ES-I3 (cell line): ENCODE measurements around the gene SPEG.
A peak's percentile ranks its signal among the peaks of the same experiment; 100 is the strongest.

Source experiments
- H3K36me3 ChIP-seq: 2 replicates; pipeline ENCODE4 v1.6.1; 2013; ENCODE audit warnings: mild to moderate bottlenecking, low read length, control low read depth, moderate library complexity; ENCODE audit not compliant: insufficient read depth
- H3K4me1 ChIP-seq: 2 replicates; pipeline ENCODE4 v1.6.1; 2013; ENCODE audit warnings: mild to moderate bottlenecking, control low read depth, low read length; ENCODE audit not compliant: insufficient read depth
- H3K9ac ChIP-seq: 2 replicates; pipeline ENCODE4 v1.6.1; 2013; ENCODE audit warnings: low read depth, mild to moderate bottlenecking, low read length, moderate library complexity
- H3K9me3 ChIP-seq: 2 replicates; pipeline ENCODE4 v1.6.1; 2013; ENCODE audit warnings: mild to moderate bottlenecking, low read length, moderate library complexity; ENCODE audit not compliant: control insufficient read depth, insufficient read depth

The SPEG gene

DNA sequence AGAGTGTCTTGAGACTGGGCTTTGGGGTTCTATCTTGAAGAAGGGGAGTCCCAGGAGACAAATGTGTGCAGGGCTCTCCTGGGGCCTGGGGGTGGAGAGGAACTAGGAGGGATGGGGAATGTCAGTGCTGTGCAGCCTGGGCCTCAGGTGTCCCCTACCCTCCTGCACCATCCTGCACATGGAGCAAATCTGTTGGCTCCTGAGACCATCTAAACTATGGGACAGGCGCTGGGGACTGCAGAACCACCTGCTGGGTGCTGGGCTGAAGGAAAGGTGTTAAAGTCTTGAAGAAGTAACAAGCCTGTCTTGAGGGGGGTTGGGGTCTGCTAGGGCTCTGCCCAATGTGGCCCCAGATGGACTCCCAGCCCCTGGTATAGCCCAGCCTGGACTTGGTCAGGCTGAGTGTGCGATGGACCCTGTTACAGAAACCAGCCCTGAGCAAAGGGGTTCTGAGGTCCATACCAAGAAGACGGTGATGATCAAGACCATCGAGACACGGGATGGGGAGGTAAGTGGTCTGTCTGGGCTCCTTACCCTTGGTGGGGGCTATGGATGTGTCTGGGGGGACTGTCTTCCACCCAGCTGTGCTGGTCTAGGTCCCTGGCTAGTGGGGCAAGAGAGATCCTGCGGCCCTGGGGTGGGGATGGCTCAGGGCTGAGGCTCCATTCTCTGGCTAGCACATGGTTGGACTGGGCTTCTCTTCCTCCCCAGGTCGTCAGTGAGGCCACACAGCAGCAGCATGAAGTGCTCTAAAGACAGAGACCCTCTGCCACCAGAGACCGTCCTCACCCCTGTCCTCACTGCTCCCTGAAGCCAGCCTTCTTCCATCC is 9.2 kb upstream of the SPEG start:
- Histone ChIP-seq H3K9ac (no peak overlapping the region), H3K4me1 (peaks cover 4% of the 10 kb centered on the region; the same call in 1 of the 2 replicates), H3K9me3 (no peaks in the 10 kb centered on the region), H3K36me3 (no peaks in the 10 kb centered on the region)

GRCh38 chr2:219426068-219426443 is 8.6 kb upstream of the SPEG start:
- Histone ChIP-seq H3K4me1 (peaks cover 4% of the 10 kb centered on the region; the same call in 1 of the 2 replicates), H3K9me3 (no peaks in the 10 kb centered on the region), H3K9ac (no peak overlapping the region), H3K36me3 (no peaks in the 10 kb centered on the region)

DNA sequence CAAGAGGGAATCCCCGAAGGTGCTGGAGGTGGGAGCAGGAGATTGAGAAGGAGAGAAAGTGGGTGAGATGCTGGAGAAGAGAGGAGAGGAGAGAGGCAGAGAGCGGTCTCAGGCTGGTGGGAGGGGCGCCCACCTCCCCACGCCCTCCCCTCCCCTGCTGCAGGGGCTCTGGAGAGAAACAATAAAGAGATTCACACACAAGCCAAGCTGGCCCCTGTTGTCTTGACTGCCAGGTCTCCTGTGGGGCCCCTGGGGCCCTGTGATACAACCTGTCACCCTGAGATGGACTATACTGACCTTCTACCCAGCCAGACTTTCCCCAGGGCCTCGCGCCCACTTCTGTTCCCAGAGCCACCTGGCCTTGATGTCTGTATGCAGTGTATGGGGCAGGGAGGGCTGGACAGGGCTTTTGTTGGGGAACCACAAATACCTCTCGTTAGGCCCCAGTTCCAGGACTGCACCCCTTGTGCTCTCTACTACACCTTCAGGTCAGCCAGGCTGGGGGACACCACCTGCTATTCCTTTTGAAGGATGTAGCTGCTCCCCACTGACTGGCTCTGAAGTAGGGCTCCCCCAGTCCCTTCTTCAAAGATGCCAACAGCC is 8.0 kb upstream of the SPEG start:
- Histone ChIP-seq H3K9ac (no peak overlapping the region), H3K4me1 (peaks cover 4% of the 10 kb centered on the region; the same call in 1 of the 2 replicates), H3K36me3 (no peaks in the 10 kb centered on the region), H3K9me3 (no peaks in the 10 kb centered on the region)

GRCh38 chr2:219428469-219428868 is 6.2 kb upstream of the SPEG start:
- H3K4me1 ChIP-seq, result peaks cover 4% of the 10 kb centered on the region; the same call in 1 of the 2 replicates
- no peaks in the 10 kb centered on the region for H3K36me3 ChIP-seq
- no peak overlapping the region for H3K9ac ChIP-seq
- no peaks in the 10 kb centered on the region for H3K9me3 ChIP-seq

DNA sequence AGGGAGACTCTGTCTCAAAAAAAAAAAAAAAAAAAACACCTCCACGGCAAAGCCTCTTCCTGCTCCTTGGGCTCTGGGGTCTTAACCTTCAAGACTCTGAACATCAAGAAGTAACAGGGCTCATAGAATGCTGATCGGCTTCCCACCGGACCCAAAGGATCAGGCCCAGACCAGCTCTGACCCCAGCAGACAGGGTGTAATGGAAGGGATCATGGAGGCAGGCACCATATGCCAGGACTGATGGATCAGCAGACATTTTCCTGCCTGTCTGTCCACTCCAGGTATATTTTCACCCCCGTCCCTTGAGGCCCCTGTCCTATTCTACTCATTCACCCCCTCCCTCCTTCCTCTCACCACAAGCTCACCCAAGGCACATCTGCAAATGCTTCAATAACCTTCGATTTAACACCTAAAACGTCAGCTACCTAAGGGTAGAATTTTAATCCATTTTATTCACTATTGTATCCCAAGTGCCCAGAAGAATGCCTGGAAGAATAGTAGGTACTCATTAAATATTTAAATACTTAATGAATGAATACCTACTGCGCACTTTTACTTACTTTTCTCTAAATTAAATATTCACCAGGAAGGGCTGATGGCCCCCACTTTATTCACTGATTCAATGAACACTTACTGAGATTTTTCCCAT is 4.6 kb upstream of the SPEG start:
- Histone ChIP-seq H3K9ac (no peak overlapping the region), H3K9me3 (no peaks in the 10 kb centered on the region)

GRCh38 chr2:219430633-219431615 is 3.7 kb upstream of the SPEG start:
- H3K9ac ChIP-seq, result no peak overlapping the region
- no peaks in the 10 kb centered on the region for H3K36me3 ChIP-seq
- H3K4me1 ChIP-seq, result peaks cover 7% of the 10 kb centered on the region; the same call in 1 of the 2 replicates
- no peaks in the 10 kb centered on the region for H3K9me3 ChIP-seq

More for the DNA sequence above, 4.6 kb upstream of the SPEG start:
- H3K4me1 ChIP-seq, result peaks cover 7% of the 10 kb centered on the region; the same call in 1 of the 2 replicates
- H3K36me3 ChIP-seq, result no peaks in the 10 kb centered on the region

- H3K9me3 ChIP-seq, result no peaks in the 10 kb centered on the region
- H3K9ac ChIP-seq, result peak overlapping the region; percentile 60
- H3K36me3 ChIP-seq, result no peaks in the 10 kb centered on the region
- H3K4me1 ChIP-seq, result peaks cover 7% of the 10 kb centered on the region; the same call in 1 of the 2 replicates
Measured at GRCh38 chr2:219433666-219434467, 776 bp upstream of the SPEG start.

- Histone ChIP-seq H3K36me3 (no peaks in the 10 kb centered on the region), H3K4me1 (peaks cover 3% of the 10 kb centered on the region; the same call in 1 of the 2 replicates), H3K9ac (peak overlapping the region; percentile 60), H3K9me3 (no peaks in the 10 kb centered on the region)
Measured at GRCh38 chr2:219434468-219434717, 250 bp upstream of the SPEG start.

DNA sequence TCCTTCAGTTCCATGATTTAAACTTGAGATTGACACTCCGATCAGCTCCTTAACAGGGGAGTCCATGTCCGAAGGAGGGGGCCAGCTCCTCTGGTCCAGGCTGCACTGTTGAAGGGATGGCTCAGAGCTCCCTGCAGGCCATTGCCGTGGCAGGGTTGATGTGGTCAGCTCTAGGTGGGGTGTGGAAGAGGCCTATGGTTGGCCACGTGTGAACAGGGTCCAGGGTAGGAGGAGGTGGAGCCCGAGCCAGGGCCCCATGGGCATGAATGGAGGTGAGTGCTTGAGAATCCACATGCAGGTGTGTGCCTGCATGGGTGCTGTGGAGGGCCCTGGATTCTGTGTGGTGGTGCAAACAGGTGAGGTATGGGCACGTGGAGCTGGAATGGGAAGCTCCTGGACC is 1.1 kb downstream of the SPEG start:
- H3K36me3 ChIP-seq, result no peaks in the 10 kb centered on the region
- peak overlapping the region; percentile 60; the same call in 1 of the 2 replicates for H3K9ac ChIP-seq
- peaks cover 3% of the 10 kb centered on the region; the same call in 1 of the 2 replicates for H3K4me1 ChIP-seq
- no peaks in the 10 kb centered on the region for H3K9me3 ChIP-seq

DNA sequence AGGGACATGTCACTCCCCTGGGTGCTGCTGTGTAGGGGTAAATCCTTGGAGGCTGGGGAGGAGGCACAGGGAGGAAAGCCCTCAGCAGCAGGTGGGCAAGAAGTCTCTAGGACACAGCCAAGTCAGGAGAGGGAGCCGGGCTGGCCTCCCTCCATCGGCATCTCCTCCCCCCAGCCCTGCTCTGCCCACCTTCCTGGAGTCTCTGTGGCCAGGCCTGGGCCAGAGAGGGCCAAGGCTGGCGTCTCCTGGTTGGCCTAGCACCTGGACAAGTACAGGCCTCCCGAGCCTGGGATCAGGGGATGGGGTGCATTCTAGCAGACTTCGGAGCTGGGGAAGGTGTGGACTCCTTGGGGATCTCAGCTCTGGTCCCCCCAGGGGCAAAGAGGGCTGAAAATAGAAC is 1.8 kb downstream of the SPEG start:
- Histone ChIP-seq H3K4me1 (peaks cover 7% of the 10 kb centered on the region; the same call in 1 of the 2 replicates), H3K9ac (no peak overlapping the region), H3K36me3 (no peaks in the 10 kb centered on the region), H3K9me3 (no peaks in the 10 kb centered on the region)

GRCh38 chr2:219437141-219437540 is 2.5 kb downstream of the SPEG start:
- Histone ChIP-seq H3K36me3 (no peaks in the 10 kb centered on the region), H3K4me1 (peaks cover 7% of the 10 kb centered on the region; the same call in 1 of the 2 replicates), H3K9me3 (no peaks in the 10 kb centered on the region), H3K9ac (no peak overlapping the region)

DNA sequence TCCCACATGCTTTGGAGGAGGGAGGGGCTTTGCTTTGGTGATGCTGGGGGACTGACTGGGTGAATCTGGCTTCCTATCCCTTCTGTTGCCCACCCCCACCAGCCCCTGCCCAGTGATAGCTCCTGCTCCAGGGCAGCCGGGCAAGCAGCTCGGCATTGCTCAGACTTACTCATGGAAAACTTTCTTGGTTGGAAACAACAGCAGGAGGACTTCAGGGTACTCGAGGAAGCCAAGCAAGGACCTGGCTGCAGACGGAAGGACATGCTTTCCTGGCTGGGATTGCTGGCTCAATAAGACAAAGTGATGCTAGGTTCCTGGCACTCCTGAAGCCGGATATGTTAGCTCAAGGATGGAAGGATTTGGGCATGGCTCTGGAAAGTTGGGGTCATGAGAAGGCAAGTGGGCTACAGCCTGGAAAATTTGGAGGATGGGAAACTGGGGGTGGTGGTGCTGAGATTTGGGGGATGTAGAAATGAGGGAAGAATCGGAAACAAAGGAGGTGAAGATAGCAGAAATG is 3.1 kb downstream of the SPEG start:
- no peak overlapping the region for H3K9ac ChIP-seq
- no peaks in the 10 kb centered on the region for H3K9me3 ChIP-seq
- H3K36me3 ChIP-seq, result no peaks in the 10 kb centered on the region
- H3K4me1 ChIP-seq, result peaks cover 8% of the 10 kb centered on the region

DNA sequence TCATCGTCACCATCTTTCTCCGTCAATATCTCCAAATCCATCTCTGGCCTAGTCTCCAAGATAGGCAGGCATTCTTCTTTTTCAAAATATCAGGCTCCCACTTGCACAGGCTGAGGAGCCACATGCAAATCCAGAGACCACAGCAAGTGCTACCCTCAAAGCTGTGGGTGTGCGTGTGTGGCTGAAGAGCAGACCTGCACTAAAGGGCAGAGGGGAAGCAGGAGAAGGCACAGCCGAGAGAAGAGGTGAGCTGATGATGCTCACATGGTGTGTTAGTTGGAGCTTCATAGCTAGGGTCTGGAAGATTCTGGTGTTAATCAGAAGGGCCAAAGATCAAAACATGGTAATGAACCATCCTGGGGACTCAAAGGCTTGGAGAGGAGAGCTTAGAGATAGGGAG is 3.8 kb downstream of the SPEG start:
- Histone ChIP-seq H3K9ac (no peak overlapping the region), H3K9me3 (no peaks in the 10 kb centered on the region), H3K36me3 (no peaks in the 10 kb centered on the region), H3K4me1 (peaks cover 10% of the 10 kb centered on the region)
